GM20431 (cell line): ENCODE results near the gene DUSP7.

Experiments
- in situ Hi-C: fragments of 300-500 bp; cut with MseI, MboI; formaldehyde crosslinking; loops from one replicate; pipeline ENCODE4 v1.15.0; 2020; ENCODE audit warnings: low sequenced_read_pairs; ENCODE audit not compliant: unreplicated experiment

Gene DUSP7

DNA sequence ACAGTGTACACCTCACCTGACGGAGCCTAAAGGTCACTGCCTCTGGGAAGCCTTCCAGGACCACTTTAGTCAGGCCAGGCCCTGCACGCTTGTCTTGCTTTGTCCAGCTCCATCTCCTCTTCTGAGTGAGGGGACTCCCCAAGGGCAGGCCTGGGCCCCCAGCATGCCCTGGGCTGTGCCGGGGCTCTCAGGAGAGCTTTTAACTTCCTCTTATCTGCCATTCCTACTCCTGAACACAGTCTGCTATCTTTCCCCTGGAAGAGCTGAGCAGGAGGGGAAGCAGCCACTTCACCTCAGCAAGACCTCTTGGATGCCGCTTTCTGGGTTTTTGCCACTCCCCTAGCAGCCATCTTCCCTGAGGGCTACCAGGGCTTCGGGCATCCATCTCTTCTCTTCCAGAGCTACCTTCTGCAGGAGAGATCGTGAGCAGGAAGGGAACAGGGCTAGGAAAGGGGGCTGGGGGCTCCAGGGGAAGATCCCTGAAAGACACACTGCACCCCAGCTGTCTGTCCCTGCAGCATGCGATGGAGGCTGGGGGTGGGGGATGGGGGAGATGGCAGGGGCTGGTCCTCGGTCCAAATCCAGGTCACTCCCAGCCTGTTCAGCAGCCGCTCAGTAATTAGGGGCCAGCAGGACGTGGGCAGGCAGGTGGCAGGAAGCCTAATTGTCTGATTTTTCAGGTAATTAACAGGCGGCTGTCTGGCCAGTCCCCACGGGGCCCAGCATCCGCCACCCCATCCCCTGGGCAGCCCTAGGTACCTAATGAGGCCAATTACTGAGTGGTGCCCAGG is 40.7 kb downstream of the DUSP7 start:
- in situ Hi-C loops = no loop called here

DNA sequence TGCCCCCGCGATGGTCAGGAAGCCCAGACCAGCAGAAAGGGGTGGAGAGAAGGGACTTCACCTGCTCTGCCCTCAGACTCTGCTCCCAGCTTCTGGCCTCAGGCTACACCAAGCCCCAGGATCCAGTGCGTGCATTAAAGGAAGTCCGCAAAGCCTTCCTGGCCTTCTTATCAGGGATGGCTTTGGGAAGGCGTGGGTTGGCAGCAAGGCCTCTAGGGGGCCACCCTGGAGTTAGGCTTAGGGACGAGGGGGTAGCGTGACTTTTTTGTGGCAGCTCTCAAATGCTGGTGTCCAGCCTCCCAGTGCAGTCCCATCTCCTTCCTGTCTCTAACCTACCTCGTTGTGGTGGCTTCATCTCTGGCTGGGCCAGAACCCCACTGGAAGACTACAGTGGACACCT is 41.8 kb downstream of the DUSP7 start:
- in situ Hi-C loops = no loop called here

DNA sequence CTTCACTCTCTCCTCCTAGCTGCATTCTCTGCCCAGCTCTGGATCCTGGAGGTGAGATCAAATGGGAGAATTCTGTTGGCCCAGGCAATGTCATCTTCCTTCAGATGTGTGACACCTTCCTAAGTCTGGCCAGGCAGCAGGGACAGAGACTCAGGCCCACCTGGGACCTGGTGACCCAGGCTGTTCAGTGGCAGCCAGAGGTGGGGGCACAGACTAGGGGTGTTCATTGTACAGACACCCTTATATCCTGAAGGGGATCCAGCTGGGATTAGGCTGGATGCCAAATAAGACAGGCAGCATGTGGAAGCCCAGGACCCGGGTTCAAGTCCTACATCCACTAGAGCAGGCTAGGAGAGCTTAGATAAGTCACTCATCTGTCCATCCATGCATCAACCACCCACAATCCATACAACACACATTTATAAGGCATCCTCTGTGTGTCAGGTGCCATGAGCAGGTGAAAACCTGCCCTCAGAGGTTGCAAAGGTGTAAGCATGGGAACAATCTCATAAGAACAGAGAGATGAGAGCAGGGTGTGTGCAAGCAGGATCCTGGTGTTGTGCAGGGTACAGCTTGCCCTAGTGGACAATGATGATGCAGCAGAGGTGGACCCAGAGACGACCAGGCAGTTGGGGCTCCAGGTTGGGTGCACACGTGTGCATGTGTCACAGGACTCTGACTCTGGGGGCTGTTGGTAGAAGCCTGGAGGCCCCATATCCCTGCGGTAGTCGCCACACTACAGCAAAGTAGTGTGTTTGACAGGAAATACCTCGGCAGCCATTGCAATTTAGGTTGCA is 42.4 kb downstream of the DUSP7 start:
- in situ Hi-C loops = no loop called here

DNA sequence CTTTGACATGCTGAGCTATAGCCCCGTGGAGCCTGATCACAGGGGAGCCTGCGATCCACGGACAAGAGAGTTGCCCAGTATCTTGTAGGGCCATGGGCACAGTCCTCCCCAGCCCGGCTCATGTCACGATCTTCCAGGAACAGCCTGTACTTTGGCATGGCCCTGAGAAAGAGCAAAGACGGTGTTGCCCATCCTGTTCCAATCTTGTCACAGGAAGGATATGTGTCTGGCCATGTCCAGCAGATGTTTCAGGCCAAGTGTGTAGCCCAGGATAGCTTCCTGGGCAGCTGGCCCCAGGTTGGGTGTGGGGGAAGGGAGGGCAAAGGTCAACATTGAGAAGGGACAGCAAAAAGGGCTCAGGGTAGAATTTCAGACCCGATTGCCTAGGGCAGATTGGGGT is 43.7 kb downstream of the DUSP7 start:
- in situ Hi-C loops = no loop called here

DNA sequence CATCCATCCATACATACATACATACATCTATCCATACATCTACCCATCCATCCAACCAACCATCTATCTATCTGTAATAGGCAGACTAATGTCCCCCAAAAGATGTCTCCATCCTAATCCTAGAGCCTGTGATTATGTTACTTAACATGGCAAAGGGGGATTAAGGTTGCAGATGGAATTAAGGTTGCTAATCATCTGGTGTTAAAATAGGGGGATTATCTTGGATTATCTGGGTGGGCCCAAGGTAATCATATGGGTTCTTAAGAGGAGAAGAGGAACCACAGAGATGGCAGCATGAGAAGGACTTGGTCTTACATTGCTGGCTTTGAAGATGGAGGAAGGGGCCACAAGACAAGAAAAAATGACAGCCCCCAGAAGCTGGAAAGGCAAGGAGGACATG is 45.9 kb downstream of the DUSP7 start:
- in situ Hi-C loops = no loop called here

DNA sequence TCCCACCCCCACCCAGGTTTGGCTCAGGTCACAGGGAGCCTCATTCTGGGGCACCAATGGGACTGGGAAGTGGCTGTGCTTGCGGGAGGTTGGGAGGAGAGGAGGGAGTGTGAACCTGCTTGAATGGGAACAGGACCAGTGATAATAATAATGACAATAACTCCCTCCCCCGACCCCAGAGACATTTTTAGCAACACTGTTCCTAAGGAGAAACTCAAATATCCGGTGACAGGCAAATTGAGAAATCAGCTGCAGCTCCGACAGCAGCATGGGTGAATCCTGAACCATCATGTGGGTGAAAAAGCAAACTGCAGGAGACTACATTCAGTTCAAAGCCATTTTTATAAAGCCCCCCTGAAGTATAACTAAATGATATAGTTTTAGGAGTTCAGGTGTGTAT is 49.1 kb downstream of the DUSP7 start:
- in situ Hi-C loops = loop anchor here (10.0 kb wide), 1 partner anchor 118 kb away; no protein-coding TSS in a partner anchor

DNA sequence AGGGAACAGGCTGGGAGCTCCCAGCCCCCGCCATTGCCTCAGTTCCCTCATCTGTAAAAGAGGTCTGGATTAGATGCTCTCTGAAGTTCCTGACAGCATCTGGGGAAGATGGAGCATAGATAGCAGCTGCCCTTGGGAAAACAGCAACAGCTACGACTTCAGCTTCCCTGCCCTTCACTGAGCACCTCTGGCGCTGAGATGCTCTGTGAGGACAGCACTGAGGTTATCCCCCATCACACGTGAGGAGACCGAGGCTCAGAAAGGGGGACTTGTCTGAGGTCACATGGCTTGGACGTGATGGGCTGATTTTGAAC is 49.6 kb downstream of the DUSP7 start:
- in situ Hi-C loops = loop anchor here (10.0 kb wide), 1 partner anchor 118 kb away; no protein-coding TSS in a partner anchor

DNA sequence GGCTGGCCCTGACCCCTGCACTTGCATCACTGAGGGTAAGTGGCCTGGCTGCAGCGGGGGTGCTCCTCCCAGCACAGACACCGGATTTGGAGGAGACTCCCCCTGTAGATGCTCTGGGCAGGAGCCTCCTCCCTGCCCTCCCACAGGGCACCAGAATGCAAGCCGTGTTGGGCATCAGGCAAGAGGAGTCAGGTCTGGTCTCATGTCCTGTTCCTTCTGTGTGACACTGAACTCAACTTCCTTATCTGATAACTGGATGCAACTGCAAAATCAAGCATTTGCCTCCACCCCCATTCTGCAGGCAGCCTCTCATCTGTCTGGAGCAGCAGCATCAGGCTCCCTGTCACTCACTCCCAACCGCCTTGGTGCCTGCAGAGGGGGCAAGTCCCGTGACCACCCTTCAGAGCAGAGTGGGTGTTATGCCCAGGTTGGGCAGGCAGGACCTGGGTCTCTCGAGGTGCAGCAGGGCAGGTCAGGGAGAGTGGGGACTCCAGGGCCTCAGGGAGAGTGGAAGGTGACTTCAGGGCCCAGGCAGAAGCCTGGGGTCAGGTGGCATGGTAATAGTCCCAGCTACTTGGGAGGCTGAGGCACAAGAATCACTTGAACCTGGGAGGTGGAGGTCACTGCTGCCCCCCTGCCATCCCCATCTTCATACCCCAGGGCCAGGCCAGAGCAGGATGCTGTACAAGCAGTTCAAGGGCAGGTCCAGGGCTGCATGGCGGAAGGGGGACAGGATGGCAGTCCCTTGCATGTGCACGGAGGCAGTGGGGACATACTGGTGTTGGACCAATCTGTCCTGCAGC is 50.2 kb downstream of the DUSP7 start:
- in situ Hi-C loops = loop anchor here (10.0 kb wide), 1 partner anchor 119 kb away; no protein-coding TSS in a partner anchor

DNA sequence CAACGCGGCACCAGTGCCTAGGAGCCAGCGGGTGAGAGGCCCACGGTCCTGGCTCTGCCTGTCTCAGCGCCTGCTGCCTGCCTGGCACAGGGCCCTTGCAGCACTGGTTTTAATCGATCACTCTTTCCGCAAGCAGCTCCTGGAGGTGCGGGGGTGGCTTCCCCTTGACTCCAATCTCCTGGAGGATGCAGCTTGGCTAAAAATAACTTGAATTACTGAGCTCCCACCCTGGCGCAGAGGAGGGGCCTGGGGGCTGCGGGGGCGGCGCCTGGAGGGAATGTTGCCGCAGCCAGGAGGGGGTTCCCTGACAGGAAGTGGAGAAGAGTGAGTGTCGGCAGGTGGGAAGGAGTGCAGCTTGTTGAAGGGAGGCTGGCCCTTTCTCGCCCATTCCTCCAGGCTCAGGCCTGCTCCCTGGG is 50.8 kb downstream of the DUSP7 start:
- in situ Hi-C loops = loop anchor here (10.0 kb wide), 1 partner anchor 119 kb away; no protein-coding TSS in a partner anchor

DNA sequence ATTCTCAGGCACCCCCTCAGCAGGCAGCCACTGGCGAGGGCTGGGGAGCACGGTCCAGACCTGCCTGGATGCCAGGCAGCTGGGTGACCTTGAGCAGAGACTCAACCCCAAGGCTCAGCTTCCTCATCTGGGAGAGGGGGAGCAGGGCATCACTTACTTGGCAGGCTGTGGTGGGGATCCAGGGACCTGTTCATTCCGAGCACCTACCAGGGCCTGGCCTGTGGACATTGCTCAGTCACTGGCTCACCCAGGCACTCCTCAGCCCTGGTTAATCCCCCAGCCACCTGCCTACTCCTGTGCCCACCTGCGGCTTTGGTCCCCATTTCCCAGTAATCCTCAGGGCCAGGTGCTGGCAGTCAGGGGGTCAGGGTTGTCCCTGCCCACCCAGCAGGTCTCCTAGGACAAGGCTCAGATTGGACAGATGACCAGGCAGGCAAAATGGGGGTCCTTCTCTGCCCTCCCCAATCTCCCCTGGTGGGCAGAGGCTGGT is 51.4 kb downstream of the DUSP7 start:
- in situ Hi-C loops = loop anchor here (10.0 kb wide), 1 partner anchor 120 kb away; no protein-coding TSS in a partner anchor

DNA sequence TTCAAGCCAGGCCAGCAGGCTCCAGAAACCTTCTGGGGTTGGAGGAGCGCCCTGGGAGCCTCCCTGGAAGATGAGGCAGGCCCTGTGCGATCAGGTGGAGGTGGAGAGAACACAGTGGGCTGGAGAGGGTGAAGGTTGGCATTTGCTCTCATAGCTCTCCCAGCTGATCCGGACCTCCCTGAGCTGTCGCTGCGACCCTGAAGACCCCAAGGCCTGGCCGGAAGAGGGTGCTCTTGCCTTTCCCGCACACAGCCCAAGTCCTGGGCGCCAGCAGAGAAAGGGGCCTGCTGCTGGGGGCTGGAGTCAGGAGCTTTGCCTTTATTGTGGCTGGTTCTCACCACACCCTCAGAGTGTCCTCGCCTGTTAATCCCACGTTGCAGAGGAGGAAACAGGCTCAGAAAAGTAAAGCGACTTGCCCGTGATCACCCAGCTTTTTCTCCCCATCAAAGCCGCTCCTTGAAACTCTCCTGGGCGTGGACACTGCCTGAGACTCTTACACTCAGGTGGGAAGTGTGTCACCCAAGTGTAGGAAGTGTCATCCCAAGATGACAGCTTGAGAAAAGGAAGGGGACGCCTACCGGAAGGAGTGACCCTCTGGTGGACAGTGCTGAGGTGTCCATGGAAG is 52.1 kb downstream of the DUSP7 start:
- in situ Hi-C loops = loop anchor here (10.0 kb wide), 1 partner anchor 121 kb away; no protein-coding TSS in a partner anchor

DNA sequence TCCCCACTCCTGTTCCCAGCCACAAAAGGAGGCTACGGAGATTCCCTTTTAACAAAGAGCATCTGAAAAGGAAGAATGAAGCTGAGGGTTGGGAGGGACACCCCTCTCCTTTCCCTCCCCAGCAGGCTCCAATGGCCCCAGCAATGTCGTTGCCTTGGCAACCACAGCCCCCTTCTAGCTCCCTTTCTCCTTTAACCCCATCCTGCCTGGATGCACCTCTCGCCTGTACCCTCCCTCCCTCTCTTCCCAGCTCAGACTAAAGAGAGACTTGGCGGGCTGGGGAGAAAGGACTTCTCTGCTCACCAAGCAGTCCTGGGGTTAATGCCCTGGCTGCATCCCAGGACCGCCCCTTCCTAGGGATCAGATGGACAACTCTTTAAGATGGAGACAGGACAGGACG is 53.6 kb downstream of the DUSP7 start:
- in situ Hi-C loops = loop anchor here (10.0 kb wide), 1 partner anchor 122 kb away; no protein-coding TSS in a partner anchor

DNA sequence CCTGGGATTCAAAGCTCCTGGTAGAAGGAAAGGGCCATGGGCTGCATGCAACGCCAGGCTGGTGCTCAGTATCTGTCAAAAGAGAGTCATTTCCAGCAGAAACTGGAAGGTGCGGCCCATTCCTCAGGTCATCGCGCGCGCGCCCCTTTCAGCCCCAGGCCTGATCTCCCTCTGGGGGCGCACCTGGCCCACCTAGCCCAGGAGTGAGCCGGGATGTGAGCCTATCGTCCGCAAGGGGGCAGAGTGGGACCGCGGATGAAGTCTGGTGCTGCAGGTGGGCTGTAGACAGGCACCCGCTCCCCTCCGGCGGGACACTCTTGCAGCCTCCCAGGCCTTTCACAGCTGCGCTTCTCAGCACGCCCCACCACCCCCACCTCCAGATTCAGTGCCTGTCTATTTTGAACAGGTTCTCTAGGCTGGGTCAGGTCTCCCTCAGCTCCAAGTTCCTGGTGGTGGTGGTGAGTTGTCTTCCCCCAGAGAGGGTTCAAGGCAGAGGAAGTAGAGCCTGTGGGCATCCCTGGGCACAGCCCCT is 54.9 kb downstream of the DUSP7 start:
- in situ Hi-C loops = loop anchor here (10.0 kb wide), 1 partner anchor 123 kb away; no protein-coding TSS in a partner anchor

DNA sequence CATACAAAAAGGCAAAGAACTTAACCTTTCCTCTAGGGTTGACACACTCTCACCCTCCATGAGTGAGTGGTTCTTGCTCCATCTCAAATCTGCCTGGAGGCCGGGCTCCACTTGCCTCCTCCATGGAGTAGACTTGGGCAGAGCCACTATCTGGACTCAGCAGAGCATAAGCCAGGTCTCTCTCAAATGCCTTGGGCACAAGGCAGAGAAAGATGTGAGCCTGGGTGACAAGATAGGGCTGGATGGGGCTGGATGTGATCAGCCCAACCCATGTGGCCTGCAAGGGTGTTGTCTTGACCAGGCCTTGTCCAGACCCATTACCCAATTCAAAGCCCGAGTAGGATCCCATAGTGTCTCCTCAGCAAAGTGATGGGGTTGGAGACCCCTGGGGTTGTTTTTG is 56.5 kb downstream of the DUSP7 start:
- in situ Hi-C loops = loop anchor here (10.0 kb wide), 1 partner anchor 125 kb away; no protein-coding TSS in a partner anchor
